Breast epithelium (tissue), 4 donors: ENCODE results near the gene LZTFL1. TPM values are rescaled to one million over a fixed set of nuclear protein-coding genes. Genes with fewer than 3 reads are reported as not detected.

Experiments
- DNase-seq, 2 donors: peaks; one replicate each; pipeline ENCODE4 v3.0.0-alpha.2; 2019; ENCODE audit warnings: low spot score in 2 of 2
- H3K27ac ChIP-seq, 2 donors: fragments of 200-600 bp; sonication (generic) in 1 of 2; one replicate each; pipeline ENCODE4 v1.5.1; 2016 to 2019; ENCODE audit warnings: mild to moderate bottlenecking in 1 of 2
- H3K27me3 ChIP-seq, 2 donors: fragments of 200-600 bp; sonication (generic) in 1 of 2; one replicate each; pipeline versions ENCODE4 v1.5.1 to v1.6.0; 2017 to 2019; ENCODE audit warnings: control low read depth in 1 of 2, mild to moderate bottlenecking in 1 of 2
- H3K36me3 ChIP-seq: fragments of 200-600 bp; one replicate; pipeline ENCODE4 v1.5.1; 2019
- H3K4me1 ChIP-seq, 2 donors: fragments of 200-600 bp; sonication (generic); one replicate each; pipeline ENCODE4 v1.5.1; 2016 to 2019; ENCODE audit warnings: control low read depth in 1 of 2
- H3K4me3 ChIP-seq, 3 donors: fragments of 200-600 bp; sonication (generic); 1 replicate in 2 of 3; 2 replicates in 1 of 3; pipeline ENCODE4 v1.5.1; 2016 to 2019; ENCODE audit warnings: mild to moderate bottlenecking in 3 of 3, moderate library complexity in 2 of 3
- H3K9me3 ChIP-seq, 2 donors: fragments of 200-600 bp; sonication (generic) in 1 of 2; one replicate each; pipeline ENCODE4 v1.5.1; 2016 to 2019; ENCODE audit warnings: control low read depth in 1 of 2
- POLR2A ChIP-seq: fragments of 450-650 bp; IDR thresholded peaks from one replicate; pipeline ENCODE4 v1.6.1; 2016; ENCODE audit warnings: antibody characterized with exemption, mild to moderate bottlenecking, moderate library complexity
- POLR2AphosphoS5 ChIP-seq, 3 donors: sonication (generic); formaldehyde crosslinking; IDR thresholded peaks; one replicate each; pipeline ENCODE4 v1.6.1; 2017; ENCODE audit warnings: antibody characterized with exemption in 3 of 3
- intact Hi-C: fragments of 100-400 bp; cut with DNase I; formaldehyde crosslinking; loops from one replicate; pipeline ENCODE4 v1.15.1; 2023; ENCODE audit warnings: low total_unique reads
- total RNA-seq, 3 donors: library from RNA; depleted of rRNA; stranded (reverse); fragments of >200 nt; gene quantifications; one replicate each; pipeline ENCODE4 v1.1.0, GENCODE V29; 2016
- TF ChIP-seq, protein P1 (sequence below), 3 donors: fragments of 450-650 bp; IDR thresholded peaks; one replicate each; pipeline ENCODE4 v1.5.1; 2016 to 2017; ENCODE audit warnings: antibody characterized with exemption in 3 of 3, mild to moderate bottlenecking in 3 of 3, moderate library complexity in 3 of 3

The LZTFL1 gene
- total RNA-seq, 3 donors from 2014 or later: 17.0 to 39.2 (median 22.1) TPM

GRCh38 chr3:45878124-45878523 is 36.2 kb upstream of the LZTFL1 start:
- no peak for TF ChIP-seq POLR2A
- TF ChIP-seq, protein P1, sequence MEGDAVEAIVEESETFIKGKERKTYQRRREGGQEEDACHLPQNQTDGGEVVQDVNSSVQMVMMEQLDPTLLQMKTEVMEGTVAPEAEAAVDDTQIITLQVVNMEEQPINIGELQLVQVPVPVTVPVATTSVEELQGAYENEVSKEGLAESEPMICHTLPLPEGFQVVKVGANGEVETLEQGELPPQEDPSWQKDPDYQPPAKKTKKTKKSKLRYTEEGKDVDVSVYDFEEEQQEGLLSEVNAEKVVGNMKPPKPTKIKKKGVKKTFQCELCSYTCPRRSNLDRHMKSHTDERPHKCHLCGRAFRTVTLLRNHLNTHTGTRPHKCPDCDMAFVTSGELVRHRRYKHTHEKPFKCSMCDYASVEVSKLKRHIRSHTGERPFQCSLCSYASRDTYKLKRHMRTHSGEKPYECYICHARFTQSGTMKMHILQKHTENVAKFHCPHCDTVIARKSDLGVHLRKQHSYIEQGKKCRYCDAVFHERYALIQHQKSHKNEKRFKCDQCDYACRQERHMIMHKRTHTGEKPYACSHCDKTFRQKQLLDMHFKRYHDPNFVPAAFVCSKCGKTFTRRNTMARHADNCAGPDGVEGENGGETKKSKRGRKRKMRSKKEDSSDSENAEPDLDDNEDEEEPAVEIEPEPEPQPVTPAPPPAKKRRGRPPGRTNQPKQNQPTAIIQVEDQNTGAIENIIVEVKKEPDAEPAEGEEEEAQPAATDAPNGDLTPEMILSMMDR (IDR thresholded peaks at IDR 0.05): no peak
- no peak for TF ChIP-seq POLR2AphosphoS5 (IDR thresholded peaks at IDR 0.05)
- Histone ChIP-seq H3K4me3 (no peak overlapping the region), H3K36me3 (no peaks in the 10 kb centered on the region), H3K27me3 (no peaks in the 10 kb centered on the region), H3K27ac (no peak overlapping the region), H3K9me3 (no peaks in the 10 kb centered on the region), H3K4me1 (no peaks in the 10 kb centered on the region)
- intact Hi-C loops: loop anchor here (5.0 kb wide), 1 partner anchor 1044 kb away; no protein-coding TSS in a partner anchor
- DNase-seq: no peak

DNA sequence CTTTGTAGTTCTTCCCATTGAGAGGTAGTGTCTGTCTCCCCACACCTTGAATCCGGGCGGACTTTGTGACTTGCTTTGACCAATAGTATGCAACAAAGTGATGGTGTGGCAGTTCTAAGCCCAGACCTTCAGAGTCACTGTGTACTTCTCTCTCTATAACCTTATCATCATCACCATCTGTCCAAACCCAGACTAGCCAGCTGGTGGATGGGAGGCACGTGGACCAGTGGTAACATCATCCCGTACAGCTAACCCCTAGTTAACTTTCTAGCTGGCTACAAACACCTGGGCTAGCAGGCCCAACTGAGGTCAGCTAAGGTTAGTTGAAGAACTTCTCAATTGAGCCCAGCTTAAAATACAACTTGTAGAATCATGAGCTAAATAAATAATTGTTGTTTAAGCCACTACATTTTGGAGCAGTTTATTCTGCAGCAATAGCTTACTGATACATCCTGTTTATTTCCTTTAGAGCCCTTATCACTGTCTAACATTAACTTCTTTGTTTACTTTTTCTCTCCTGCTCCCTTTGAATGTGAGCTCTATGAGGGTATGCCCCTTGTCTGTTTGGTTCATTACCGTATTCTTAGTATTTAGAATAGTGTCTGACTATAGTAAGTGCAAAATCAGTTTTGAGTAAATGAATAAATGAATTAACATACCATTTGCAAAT is 32.9 kb upstream of the LZTFL1 start:
- intact Hi-C loops: loop anchor here (5.0 kb wide), 1 partner anchor 1047 kb away; no protein-coding TSS in a partner anchor
- no peak for TF ChIP-seq POLR2AphosphoS5 (IDR thresholded peaks at IDR 0.05)
- TF ChIP-seq POLR2A: no peak
- TF ChIP-seq, protein P1 (IDR thresholded peaks at IDR 0.05): no peak
- Histone ChIP-seq H3K9me3 (no peaks in the 10 kb centered on the region), H3K27me3 (no peaks in the 10 kb centered on the region), H3K4me1 (no peaks in the 10 kb centered on the region), H3K27ac (no peak overlapping the region), H3K4me3 (no peak overlapping the region), H3K36me3 (no peaks in the 10 kb centered on the region)
- DNase-seq: no peak

- Histone ChIP-seq H3K4me1 (no peaks in the 10 kb centered on the region), H3K36me3 (no peaks in the 10 kb centered on the region), H3K27me3 (no peaks in the 10 kb centered on the region), H3K4me3 (no peak overlapping the region), H3K9me3 (no peaks in the 10 kb centered on the region), H3K27ac (no peak overlapping the region)
- no peak for DNase-seq
- intact Hi-C loops: no loop called here
- TF ChIP-seq, protein P1 (IDR thresholded peaks at IDR 0.05): no peak
- no peak for TF ChIP-seq POLR2AphosphoS5 (IDR thresholded peaks at IDR 0.05)
- TF ChIP-seq POLR2A: no peak
Observed at GRCh38 chr3:45873638-45874037, 31.7 kb upstream of the LZTFL1 start.

DNA sequence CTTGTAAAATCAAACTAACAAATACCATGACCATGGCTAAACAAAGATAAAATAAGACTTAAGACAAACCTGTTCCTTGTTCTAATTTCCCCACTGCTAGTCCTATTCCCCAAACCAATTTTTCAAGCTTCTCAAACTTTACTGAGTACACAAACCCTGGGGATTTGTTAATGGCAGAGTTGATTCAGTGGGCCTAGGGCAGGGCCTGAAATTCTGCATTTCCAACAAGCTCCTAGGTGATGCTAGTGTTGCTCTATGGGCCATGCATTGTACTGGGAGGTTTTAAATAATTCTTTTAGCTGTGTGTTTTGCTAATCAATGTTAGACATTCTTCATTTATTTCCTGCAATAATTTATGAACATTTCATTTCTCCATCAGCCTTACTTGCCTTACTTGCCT is 31.1 kb upstream of the LZTFL1 start:
- intact Hi-C loops: no loop called here
- no peaks in the 10 kb centered on the region for H3K4me1 ChIP-seq
- H3K27ac ChIP-seq: no peak overlapping the region
- no peak for DNase-seq
- H3K27me3 ChIP-seq: no peaks in the 10 kb centered on the region
- no peaks in the 10 kb centered on the region for H3K9me3 ChIP-seq
- no peaks in the 10 kb centered on the region for H3K36me3 ChIP-seq
- no peak overlapping the region for H3K4me3 ChIP-seq
- TF ChIP-seq, protein P1 (IDR thresholded peaks at IDR 0.05): no peak
- TF ChIP-seq POLR2AphosphoS5 (IDR thresholded peaks at IDR 0.05) (no peak), POLR2A (no peak)

DNA sequence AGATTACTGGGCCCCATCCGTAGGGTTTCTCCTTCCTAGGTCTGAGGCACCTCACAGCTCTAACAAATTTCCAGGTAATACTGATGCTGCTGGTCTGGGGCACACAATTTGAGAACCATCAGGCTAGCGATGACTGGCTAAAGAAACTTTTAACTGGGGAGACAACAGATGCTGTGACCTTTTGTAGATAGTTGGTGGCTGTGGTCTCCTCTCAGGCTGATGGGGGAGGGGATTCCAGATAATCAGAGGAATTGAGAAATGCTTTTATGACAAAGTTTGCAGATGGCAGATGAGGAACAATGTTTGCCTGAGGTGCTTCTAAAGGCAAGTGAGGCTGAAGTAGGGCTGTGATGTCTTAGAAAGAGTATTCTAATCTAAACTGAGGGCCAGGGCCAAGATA is 30.6 kb upstream of the LZTFL1 start:
- Histone ChIP-seq H3K4me3 (no peak overlapping the region), H3K4me1 (no peaks in the 10 kb centered on the region), H3K27ac (no peak overlapping the region), H3K9me3 (no peaks in the 10 kb centered on the region), H3K36me3 (no peaks in the 10 kb centered on the region), H3K27me3 (no peaks in the 10 kb centered on the region)
- no peak for DNase-seq
- intact Hi-C loops: no loop called here
- TF ChIP-seq POLR2A: no peak
- TF ChIP-seq, protein P1 (IDR thresholded peaks at IDR 0.05): no peak
- TF ChIP-seq POLR2AphosphoS5 (IDR thresholded peaks at IDR 0.05): no peak
